Neural crest cell (in vitro differentiated cells): ENCODE results near the gene CARD6. TPM values are rescaled to one million over a fixed set of nuclear protein-coding genes. Genes with fewer than 3 reads are reported as not detected.
"Not testable (repeated sequence)": the region's sequence is repeated elsewhere in the genome, so short reads cannot be mapped to it uniquely, and the experiment has no call there.

ENCODE experiments used
- DNase-seq: peaks from one replicate; pipeline ENCODE4 v3.0.0; 2021; ENCODE audit warnings: low read depth, mixed read lengths, low spot score
- H3K27ac Mint-ChIP-seq: one replicate; pipeline ENCODE4 v1.8.0; 2021; ENCODE audit warnings: mild to moderate bottlenecking, mixed read lengths; ENCODE audit not compliant: unreplicated experiment
- H3K27me3 Mint-ChIP-seq: 2 replicates; pipeline ENCODE4 v1.8.0; 2021; ENCODE audit warnings: low read depth, mild to moderate bottlenecking, mixed read lengths
- H3K36me3 Mint-ChIP-seq: 2 replicates; pipeline ENCODE4 v1.8.0; 2021; ENCODE audit warnings: low read depth, mild to moderate bottlenecking, mixed read lengths
- H3K4me1 Mint-ChIP-seq: 2 replicates; pipeline ENCODE4 v1.8.0; 2021; ENCODE audit warnings: mixed read lengths
- H3K4me3 Mint-ChIP-seq: one replicate; pipeline ENCODE4 v1.8.0; 2021; ENCODE audit warnings: mild to moderate bottlenecking, mixed read lengths
- H3K9me3 Mint-ChIP-seq: 2 replicates; pipeline ENCODE4 v1.8.0; 2021; ENCODE audit warnings: mixed read lengths
- total RNA-seq: library from RNA; stranded (reverse); gene quantifications from 2 replicates; pipeline ENCODE4 v1.2.1, GENCODE V29; 2021
- TF ChIP-seq, protein P1 (sequence below): fragments of 200-600 bp; sonication (generic); conservative IDR thresholded peaks from 2 replicates; pipeline ENCODE4 v1.5.0; 2021; ENCODE audit warnings: antibody characterized with exemption, mild to moderate bottlenecking

Gene CARD6
- total RNA-seq, 1 donor from 2014 or later = not detected

GRCh38 chr5:40873286-40873880 is 32.2 kb downstream of the CARD6 start:
- H3K4me1 Mint-ChIP-seq = peaks cover 7% of the 10 kb centered on the region
- TF ChIP-seq, protein P1, sequence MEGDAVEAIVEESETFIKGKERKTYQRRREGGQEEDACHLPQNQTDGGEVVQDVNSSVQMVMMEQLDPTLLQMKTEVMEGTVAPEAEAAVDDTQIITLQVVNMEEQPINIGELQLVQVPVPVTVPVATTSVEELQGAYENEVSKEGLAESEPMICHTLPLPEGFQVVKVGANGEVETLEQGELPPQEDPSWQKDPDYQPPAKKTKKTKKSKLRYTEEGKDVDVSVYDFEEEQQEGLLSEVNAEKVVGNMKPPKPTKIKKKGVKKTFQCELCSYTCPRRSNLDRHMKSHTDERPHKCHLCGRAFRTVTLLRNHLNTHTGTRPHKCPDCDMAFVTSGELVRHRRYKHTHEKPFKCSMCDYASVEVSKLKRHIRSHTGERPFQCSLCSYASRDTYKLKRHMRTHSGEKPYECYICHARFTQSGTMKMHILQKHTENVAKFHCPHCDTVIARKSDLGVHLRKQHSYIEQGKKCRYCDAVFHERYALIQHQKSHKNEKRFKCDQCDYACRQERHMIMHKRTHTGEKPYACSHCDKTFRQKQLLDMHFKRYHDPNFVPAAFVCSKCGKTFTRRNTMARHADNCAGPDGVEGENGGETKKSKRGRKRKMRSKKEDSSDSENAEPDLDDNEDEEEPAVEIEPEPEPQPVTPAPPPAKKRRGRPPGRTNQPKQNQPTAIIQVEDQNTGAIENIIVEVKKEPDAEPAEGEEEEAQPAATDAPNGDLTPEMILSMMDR = no peak
- H3K27me3 Mint-ChIP-seq = peaks cover 2% of the 10 kb centered on the region
- DNase-seq = no peak
- H3K9me3 Mint-ChIP-seq = no peaks in the 10 kb centered on the region
- no peak overlapping the region for H3K27ac Mint-ChIP-seq
- H3K4me3 Mint-ChIP-seq = no peak overlapping the region
- no peaks in the 10 kb centered on the region for H3K36me3 Mint-ChIP-seq

DNA sequence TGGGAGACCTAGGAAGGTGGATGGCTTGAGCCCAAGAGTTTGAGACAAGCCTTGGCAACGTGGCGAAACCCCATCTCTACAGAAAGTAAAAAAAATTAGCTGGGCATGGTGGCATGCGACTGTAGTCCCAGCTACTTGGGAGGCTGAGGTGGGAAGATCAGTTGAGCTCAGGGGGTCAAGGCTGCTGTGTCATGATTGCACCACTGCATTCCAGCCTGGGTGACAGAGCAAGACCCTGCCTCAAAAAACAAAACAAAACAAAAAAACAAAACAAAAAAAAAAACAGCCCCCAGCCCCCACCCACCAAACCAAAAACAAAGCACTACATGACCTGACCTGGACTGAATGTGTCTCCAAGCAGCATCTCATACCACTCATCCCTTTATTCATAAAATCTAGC is 34.8 kb downstream of the CARD6 start:
- Mint-ChIP-seq H3K27ac (no peak overlapping the region), H3K36me3 (no peaks in the 10 kb centered on the region), H3K27me3 (no peaks in the 10 kb centered on the region), H3K9me3 (no peaks in the 10 kb centered on the region), H3K4me1 (peaks cover 7% of the 10 kb centered on the region), H3K4me3 (no peak overlapping the region)
- TF ChIP-seq, protein P1 = no peak
- no peak for DNase-seq

DNA sequence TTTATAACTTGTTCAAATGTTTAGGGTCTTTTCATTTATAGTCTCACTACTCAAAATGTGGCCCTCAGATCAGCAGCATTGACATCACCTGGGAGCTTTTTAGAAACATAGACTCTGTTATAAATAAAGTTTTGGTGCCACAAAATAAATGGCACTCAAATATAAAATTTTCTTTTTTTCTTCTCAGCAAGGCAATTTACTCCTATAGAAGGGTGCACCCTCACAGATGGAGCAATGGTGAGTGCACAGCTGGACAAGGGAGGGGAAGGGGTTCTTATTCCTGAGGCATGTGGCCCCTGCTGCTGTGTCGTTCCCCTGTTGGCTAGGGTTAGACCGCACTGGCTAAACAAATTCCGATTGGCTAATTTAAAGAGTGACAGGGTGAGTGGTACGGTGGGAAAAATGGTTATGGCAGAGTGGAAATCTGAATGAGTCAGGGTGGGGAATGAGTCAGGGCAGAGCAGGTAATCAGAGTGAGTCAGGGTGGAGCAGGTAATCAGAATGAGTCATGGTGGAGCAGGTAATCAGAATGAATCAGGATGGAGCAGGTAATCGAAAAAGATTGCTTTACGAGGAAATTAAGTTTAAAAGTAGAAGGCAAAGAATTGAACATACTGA is 36.3 kb downstream of the CARD6 start:
- H3K4me1 Mint-ChIP-seq = peaks cover 7% of the 10 kb centered on the region
- peaks cover 6% of the 10 kb centered on the region for H3K9me3 Mint-ChIP-seq
- H3K4me3 Mint-ChIP-seq = no peak overlapping the region
- H3K27me3 Mint-ChIP-seq = peaks cover 4% of the 10 kb centered on the region
- TF ChIP-seq, protein P1 = no peak
- no peak overlapping the region for H3K27ac Mint-ChIP-seq
- DNase-seq = no peak
- H3K36me3 Mint-ChIP-seq = peaks cover 5% of the 10 kb centered on the region

DNA sequence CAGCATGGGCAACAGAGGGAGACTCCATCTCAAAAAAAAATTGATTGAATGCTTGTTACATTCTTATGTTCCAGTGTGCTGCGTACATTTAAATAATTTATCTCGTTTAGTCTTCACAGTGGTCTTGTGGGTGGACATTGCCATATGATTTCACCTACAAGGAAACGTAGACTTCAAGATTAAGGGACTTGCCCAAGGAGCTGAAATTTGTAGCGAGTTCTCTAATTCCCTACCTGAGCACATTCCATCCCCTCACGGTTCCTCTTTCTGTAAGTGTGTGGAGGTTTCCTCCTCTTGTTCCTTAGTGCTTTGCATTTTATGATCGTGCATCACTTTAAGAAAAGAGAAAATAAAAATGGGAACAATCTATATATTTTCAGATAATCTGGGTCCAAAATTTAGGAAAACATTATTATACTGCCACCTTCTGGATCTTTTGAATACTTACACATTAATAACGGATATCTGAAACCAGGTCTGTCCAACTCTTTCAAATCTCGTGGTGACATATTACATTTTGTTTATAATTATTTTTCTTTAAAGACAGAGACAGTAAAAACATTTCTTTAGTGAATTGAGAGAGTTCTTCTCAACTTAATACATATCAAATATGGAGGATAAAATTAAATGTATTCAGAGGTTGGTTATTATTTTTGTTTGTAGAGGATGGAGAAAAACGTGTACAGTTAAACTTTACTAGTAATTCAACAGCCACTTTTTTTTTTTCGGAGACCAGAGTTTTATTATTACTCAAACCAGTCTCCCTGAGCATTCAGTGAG is 38.2 kb downstream of the CARD6 start:
- H3K4me3 Mint-ChIP-seq = no peak overlapping the region
- TF ChIP-seq, protein P1 = peak; percentile 81
- H3K36me3 Mint-ChIP-seq = peaks cover 5% of the 10 kb centered on the region
- H3K27ac Mint-ChIP-seq = no peak overlapping the region
- DNase-seq = no peak
- H3K4me1 Mint-ChIP-seq = no peaks in the 10 kb centered on the region
- H3K27me3 Mint-ChIP-seq = peaks cover 4% of the 10 kb centered on the region
- peaks cover 6% of the 10 kb centered on the region for H3K9me3 Mint-ChIP-seq

DNA sequence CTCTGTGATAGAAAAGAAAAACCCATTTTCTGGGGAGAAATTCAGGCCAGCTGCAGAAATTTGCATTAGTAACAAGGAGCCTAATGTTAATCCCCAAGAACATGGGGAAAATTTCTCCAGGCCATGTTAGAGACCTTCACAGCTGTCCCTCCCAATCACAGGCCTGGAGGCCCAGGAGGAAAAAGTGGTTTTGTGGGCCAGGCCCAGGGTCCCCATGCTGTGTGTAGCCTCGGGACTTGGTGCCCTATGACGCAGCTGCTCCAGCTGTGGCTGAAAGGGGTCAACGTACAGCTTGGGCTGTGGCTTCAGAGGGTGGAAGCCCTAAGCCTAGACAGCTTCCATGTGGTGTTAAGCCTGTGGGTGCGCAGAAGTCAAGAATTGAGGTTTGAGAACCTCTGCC is 41.1 kb downstream of the CARD6 start:
- Mint-ChIP-seq H3K9me3 (peaks cover 6% of the 10 kb centered on the region), H3K36me3 (peaks cover 5% of the 10 kb centered on the region), H3K4me3 (no peak overlapping the region), H3K27me3 (peaks cover 4% of the 10 kb centered on the region), H3K4me1 (no peaks in the 10 kb centered on the region), H3K27ac (no peak overlapping the region)
- no peak for DNase-seq
- TF ChIP-seq, protein P1 = no peak

DNA sequence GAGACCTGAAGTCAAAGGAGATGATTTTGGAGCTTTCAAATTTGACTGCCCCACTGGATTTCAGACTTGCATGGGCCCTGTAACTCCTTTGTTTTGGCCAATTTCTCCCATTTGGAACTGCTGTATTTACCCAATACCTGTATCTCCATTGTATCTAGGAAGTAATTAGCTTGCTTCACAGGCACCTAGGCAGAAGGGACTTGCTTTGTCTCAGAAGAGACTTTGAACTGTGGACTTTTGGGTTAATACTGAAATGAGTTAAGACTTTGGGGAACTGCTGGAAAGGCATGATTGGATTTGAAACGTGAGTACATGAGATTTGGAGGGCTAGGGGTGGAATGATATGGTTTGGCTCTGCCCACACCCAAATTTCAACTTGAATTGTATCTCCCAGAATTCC is 41.9 kb downstream of the CARD6 start:
- H3K27me3 Mint-ChIP-seq, H3K36me3 Mint-ChIP-seq, DNase-seq, H3K4me1 Mint-ChIP-seq, H3K4me3 Mint-ChIP-seq, H3K9me3 Mint-ChIP-seq, H3K27ac Mint-ChIP-seq: not testable (repeated sequence)

GRCh38 chr5:40895440-40896425 is 54.6 kb downstream of the CARD6 start:
- not testable (repeated sequence) for H3K4me3 Mint-ChIP-seq, DNase-seq, H3K27ac Mint-ChIP-seq, H3K4me1 Mint-ChIP-seq, H3K27me3 Mint-ChIP-seq, H3K9me3 Mint-ChIP-seq, H3K36me3 Mint-ChIP-seq
